Raji (cell line): ENCODE measurements around the gene GRK5.

Source experiments
- POLR2A ChIP-seq: IDR thresholded peaks from 2 replicates; pipeline ENCODE4 v1.6.1; 2011; ENCODE audit warnings: low read depth, low read length, control low read depth; ENCODE audit not compliant: insufficient read depth

Gene GRK5

GRCh38 chr10:119207366-119207666 is at the start of gene GRK5:
Gene GRK5, plus strand, starts transcription at chr10:119207571. Its CDS starts 347 bp downstream, at chr10:119207918.
- TF ChIP-seq POLR2A: peak; percentile 63

DNA sequence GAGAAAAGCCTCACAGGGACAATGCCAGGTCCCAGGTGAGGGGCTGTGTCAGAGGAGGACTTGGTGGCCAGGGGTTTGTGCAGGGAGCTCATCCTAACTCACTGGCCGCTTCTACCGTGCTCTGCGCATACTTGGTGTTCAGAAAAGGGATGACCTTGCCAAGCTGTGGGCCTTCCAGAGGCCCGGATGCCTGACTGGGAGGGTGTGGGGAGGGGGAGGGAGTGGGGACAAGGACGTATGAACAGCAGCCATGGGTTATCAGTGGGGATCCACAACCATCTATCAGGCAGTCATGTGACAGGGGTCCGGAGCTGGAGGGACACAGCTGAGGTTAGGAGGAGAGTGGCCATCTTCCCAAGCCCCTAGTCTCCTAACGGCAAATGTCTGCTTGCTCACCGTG is 48.0 kb upstream of the GRK5 start:
- no peak for TF ChIP-seq POLR2A

GRCh38 chr10:119161680-119162451 is 45.5 kb upstream of the GRK5 start:
- no peak for TF ChIP-seq POLR2A

GRCh38 chr10:119162452-119163092 is 44.8 kb upstream of the GRK5 start:
- TF ChIP-seq POLR2A: no peak

- peak; percentile 73 for TF ChIP-seq POLR2A
Observed at GRCh38 chr10:119165171-119166117, 41.9 kb upstream of the GRK5 start, which contains the start of gene SFXN4. Gene SFXN4, minus strand, starts transcription at chr10:119165714. Its CDS starts 67 bp downstream, at chr10:119165647.

- TF ChIP-seq POLR2A: no peak
Observed at GRCh38 chr10:119166118-119166500, 41.3 kb upstream of the GRK5 start.

DNA sequence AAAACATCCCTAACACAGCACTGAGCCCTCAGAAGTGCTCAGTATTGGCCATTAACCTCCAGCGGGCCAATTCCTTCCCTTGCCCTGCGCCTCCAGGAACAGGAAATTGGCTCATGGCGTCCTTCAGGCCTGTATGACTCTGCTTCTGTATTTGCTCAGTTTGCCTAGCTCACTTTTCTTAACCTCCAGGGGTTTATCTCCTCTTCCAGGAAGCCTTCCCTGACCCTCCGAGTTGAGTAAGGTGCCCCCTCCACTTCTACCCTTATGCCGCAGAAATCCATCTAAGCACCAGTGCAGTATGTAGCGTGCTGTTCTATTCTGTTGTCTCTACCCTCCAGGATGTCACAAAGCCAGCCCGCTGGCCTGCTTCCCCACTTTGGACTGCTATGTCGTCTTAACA is 40.8 kb upstream of the GRK5 start:
- no peak for TF ChIP-seq POLR2A

GRCh38 chr10:119167041-119167440 is 40.3 kb upstream of the GRK5 start:
- TF ChIP-seq POLR2A: no peak

DNA sequence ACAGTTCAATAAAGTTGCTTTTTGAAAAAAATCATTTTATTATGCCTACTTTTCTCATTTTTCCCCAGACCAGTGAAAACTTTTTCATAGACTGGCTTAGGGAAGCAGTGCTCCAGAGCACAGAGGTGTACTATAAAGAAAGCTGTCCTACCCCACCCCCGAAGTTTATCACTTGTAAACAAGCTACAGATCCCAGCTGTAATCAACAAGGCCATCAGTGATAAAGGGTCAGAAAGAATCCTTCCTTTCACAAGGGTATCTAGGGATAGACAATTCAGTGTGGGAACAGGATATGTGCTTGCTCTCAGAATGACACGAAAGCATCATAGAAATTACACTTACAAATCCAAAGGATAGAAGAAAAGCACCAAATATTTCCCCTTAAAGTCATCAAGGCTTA is 33.3 kb upstream of the GRK5 start:
- no peak for TF ChIP-seq POLR2A

- TF ChIP-seq POLR2A: no peak
Observed at GRCh38 chr10:119176166-119176565, 31.2 kb upstream of the GRK5 start.

DNA sequence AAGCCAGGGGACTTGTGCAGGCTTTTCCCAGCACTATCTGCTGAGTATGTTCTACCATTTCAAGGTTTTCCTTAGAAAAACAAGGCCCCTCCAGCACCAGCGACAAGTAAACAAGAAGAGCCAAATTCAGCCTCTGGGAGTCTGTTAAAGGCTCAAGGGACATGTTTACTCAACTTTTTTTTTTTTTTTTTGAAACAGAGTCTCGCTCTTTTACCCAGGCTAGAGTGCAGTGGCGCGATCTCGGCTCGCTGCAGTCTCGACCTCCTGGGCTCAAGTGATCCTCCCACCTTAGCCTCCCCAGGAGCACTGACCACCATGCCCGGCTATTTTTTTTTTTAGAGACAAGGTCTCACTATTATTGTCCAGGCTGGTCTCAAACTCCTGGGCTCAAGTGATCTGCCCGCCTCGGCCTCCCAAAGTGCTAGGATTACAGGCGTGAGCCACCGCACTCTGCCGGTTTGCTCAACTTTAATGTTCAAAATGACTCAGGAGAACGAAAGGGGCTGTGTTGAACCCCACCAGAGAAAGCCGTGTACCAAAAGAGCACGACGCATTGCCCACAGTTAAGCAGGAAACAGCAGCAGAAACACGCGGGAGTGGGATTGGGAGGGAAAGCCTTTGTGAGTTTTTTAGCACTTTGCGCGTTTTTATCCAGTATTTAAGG is 29.5 kb upstream of the GRK5 start:
- TF ChIP-seq POLR2A: no peak

GRCh38 chr10:119178372-119179119 is 28.8 kb upstream of the GRK5 start, which contains the start of gene PRDX3:
Gene PRDX3, minus strand, starts transcription at chr10:119178812. Its CDS starts 22 bp downstream, at chr10:119178790.
- peak; percentile 99 for TF ChIP-seq POLR2A

GRCh38 chr10:119183664-119184412 is 23.5 kb upstream of the GRK5 start:
- no peak for TF ChIP-seq POLR2A
